Measurements from ENCODE around the gene AP3B1.
"Not testable (repeated sequence)": the region's sequence is repeated elsewhere in the genome, so short reads cannot be mapped to it uniquely, and the experiment has no call there.

Gene AP3B1

DNA sequence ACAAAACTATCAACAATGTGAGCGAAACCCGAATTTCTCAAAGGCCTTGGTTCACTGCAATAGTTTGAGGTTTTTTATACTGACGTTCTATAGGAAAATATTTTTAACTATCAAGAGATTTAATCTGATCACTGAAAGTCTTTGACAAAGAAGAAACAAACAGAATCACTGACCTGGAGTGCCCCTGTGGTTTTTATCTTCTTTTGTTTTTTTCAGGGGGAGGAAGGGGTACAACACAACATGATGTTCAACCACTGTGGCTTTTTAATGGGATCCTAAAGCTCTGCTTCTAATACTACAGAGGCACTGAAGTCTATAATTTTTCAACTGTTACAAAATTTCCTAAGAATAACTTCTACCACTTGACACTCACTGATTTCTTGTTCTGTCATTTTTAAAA, 185.9 kb downstream of the AP3B1 start:
- peaks cover 7% of the 10 kb centered on the region; the same call in 1 of the 2 replicates for H3K4me1 ChIP-seq (ENCODE audit: insufficient read depth, low read length)
- WGBS, result 92% methylated on average over 2 of the region's 3 CpGs
- peaks cover 24% of the 10 kb centered on the region for H3K36me3 ChIP-seq (ENCODE audit: insufficient read depth, low read length)
- no peaks in the 10 kb centered on the region for H3K27me3 ChIP-seq (ENCODE audit: insufficient read depth, low read length)
- no peaks in the 10 kb centered on the region for H3K9me3 ChIP-seq (ENCODE audit: insufficient read depth, low read depth, low read length)
- H3K27ac ChIP-seq (ENCODE audit: low read depth, low read length), result no peak overlapping the region
- no peak overlapping the region for H3K4me3 ChIP-seq (ENCODE audit: low read length)
- H3K9ac ChIP-seq (ENCODE audit: low read depth, low read length), result no peak overlapping the region

DNA sequence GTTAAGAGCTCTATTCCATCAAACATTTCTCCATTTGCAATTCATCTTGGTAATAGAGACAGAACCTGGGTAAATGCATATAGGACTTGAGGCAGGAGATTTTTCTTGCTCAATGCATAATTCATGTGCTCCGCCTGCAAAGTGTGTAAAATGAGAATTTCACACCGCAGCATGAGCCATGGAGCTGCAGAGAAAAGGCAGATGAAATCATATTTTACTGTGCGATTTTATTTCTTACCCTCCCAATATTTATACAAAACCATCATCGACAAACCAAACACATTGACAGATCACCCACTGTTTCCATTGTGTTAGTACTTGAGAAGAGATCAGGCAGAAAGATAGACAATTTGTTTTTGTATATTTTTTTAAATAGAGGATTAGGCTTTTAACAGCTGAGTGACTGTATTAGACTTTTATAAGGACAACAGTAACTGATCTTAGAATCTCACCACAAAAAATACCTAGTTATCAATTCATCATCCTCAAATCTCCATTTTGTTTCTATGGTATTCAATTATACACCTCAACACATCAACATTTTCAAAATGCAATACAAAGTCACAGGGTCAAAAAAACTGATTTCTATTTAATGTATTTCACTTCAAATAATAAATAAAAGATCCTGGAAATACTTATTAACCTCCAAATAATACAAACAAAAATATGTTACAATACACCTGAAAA, 191.1 kb downstream of the AP3B1 start:
- H3K27ac ChIP-seq (ENCODE audit: low read depth, low read length), result no peak overlapping the region
- 99% methylated on average over 4 of the region's 4 CpGs for whole genome bisulfite sequencing

DNA sequence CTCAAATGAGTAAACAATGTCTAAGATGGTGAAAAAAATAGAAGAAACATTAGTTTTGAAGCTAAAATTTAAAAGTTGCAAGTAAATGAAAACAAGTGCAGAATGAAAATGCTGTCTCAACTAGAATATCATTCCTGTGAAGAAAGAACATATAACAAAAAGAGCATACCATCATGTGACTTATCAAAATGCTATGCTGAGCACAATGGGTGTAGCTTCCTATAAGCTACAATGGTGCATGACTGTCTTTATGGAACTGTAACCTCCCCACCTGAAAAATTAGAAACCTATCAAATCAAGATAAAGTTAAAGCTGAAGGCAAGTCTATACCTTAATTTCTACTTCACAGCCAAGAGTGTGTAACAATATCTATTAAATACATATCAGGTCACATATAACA, 192.0 kb downstream of the AP3B1 start:
- Histone ChIP-seq H3K27me3 (ENCODE audit: insufficient read depth, low read length) (no peaks in the 10 kb centered on the region), H3K4me1 (ENCODE audit: insufficient read depth, low read length) (peaks cover 3% of the 10 kb centered on the region; the same call in 1 of the 2 replicates), H3K9ac (ENCODE audit: low read depth, low read length) (no peak overlapping the region), H3K27ac (ENCODE audit: low read depth, low read length) (no peak overlapping the region), H3K4me3 (ENCODE audit: low read length) (no peak overlapping the region), H3K36me3 (ENCODE audit: insufficient read depth, low read length) (peaks cover 28% of the 10 kb centered on the region), H3K9me3 (ENCODE audit: insufficient read depth, low read depth, low read length) (peaks cover 13% of the 10 kb centered on the region; the same call in 1 of the 2 replicates)

More for the DNA sequence above, 191.1 kb downstream of the AP3B1 start:
- Histone ChIP-seq H3K4me1 (ENCODE audit: insufficient read depth, low read length) (peaks cover 7% of the 10 kb centered on the region; the same call in 1 of the 2 replicates), H3K9ac (ENCODE audit: low read depth, low read length) (no peak overlapping the region), H3K36me3 (ENCODE audit: insufficient read depth, low read length) (peaks cover 26% of the 10 kb centered on the region), H3K4me3 (ENCODE audit: low read length) (no peak overlapping the region), H3K9me3 (ENCODE audit: insufficient read depth, low read depth, low read length) (peaks cover 12% of the 10 kb centered on the region; the same call in 1 of the 2 replicates), H3K27me3 (ENCODE audit: insufficient read depth, low read length) (no peaks in the 10 kb centered on the region)

DNA sequence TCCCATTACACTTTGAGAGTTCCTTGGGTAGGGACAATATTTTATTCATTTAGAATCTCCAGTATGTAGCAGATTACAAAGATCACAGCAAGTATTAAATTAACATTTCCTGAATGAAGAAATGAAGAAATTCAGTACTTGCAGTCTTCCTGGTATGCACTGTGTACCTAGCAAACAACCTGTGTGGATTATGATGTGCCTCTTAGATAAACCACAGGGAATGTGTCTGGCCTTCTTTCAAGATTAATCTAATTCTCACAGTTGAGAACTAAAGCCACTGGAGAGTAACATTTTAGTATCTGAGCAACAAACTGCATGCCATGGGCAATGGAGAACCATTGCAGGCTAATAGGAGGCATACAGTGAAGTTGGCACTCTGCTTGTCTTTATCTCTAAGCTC, 199.4 kb downstream of the AP3B1 start:
- Histone ChIP-seq H3K27me3 (ENCODE audit: insufficient read depth, low read length) (no peaks in the 10 kb centered on the region), H3K4me3 (ENCODE audit: low read length) (no peak overlapping the region), H3K27ac (ENCODE audit: low read depth, low read length) (no peak overlapping the region), H3K4me1 (ENCODE audit: insufficient read depth, low read length) (no peaks in the 10 kb centered on the region), H3K9ac (ENCODE audit: low read depth, low read length) (no peak overlapping the region), H3K9me3 (ENCODE audit: insufficient read depth, low read depth, low read length) (peaks cover 13% of the 10 kb centered on the region; the same call in 1 of the 2 replicates), H3K36me3 (ENCODE audit: insufficient read depth, low read length) (peaks cover 26% of the 10 kb centered on the region)

DNA sequence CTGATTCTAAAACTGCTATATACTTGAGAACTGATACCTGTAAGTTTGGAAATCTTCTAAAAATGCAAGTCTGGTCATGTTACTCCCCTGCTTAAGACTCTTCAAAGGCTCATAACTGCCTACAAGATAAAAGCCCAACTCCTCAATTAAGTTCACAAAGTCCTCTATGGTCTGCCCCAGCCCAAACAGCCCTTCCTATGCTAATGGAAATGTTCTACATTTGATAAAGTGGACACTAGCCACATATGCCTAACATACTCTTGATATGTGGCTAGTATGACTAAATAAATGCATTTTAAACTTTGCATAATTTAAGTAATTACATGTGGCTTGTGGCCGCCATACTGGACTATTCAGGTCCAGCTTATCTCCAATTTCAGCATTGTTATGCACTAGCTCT, 204.5 kb downstream of the AP3B1 start:
- Histone ChIP-seq H3K36me3 (ENCODE audit: insufficient read depth, low read length) (peaks cover 23% of the 10 kb centered on the region), H3K27me3 (ENCODE audit: insufficient read depth, low read length) (no peaks in the 10 kb centered on the region), H3K4me3 (ENCODE audit: low read length) (no peak overlapping the region), H3K4me1 (ENCODE audit: insufficient read depth, low read length) (no peaks in the 10 kb centered on the region), H3K9me3 (ENCODE audit: insufficient read depth, low read depth, low read length) (no peaks in the 10 kb centered on the region), H3K9ac (ENCODE audit: low read depth, low read length) (no peak overlapping the region), H3K27ac (ENCODE audit: low read depth, low read length) (no peak overlapping the region)
- 89% methylated on average over 1 of the region's 1 CpG for WGBS

DNA sequence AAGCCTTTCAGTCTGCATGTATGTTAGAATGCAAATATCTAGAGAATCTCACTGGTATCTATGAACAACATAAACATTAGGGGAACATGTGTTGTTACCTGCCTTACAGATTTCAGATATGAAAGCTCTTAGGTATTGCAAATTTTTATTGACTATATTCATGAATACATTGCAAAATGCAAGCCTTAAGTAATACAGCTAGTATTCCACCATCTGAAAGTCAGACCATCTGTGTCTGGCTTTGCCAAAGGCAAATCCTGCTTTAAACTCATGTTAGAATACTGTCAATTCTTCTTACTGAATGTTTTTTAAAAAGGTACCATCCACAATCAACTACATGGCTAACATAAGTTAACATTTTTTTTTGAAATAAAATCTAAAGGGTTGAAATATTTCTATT, 215.6 kb downstream of the AP3B1 start:
- H3K9ac ChIP-seq (ENCODE audit: low read depth, low read length), result no peak overlapping the region
- no peak overlapping the region for H3K4me3 ChIP-seq (ENCODE audit: low read length)
- H3K4me1 ChIP-seq (ENCODE audit: insufficient read depth, low read length), result peaks cover 14% of the 10 kb centered on the region
- H3K27me3 ChIP-seq (ENCODE audit: insufficient read depth, low read length), result no peaks in the 10 kb centered on the region
- no peak overlapping the region for H3K27ac ChIP-seq (ENCODE audit: low read depth, low read length)
- H3K9me3 ChIP-seq (ENCODE audit: insufficient read depth, low read depth, low read length), result no peaks in the 10 kb centered on the region
- no peaks in the 10 kb centered on the region for H3K36me3 ChIP-seq (ENCODE audit: insufficient read depth, low read length)

DNA sequence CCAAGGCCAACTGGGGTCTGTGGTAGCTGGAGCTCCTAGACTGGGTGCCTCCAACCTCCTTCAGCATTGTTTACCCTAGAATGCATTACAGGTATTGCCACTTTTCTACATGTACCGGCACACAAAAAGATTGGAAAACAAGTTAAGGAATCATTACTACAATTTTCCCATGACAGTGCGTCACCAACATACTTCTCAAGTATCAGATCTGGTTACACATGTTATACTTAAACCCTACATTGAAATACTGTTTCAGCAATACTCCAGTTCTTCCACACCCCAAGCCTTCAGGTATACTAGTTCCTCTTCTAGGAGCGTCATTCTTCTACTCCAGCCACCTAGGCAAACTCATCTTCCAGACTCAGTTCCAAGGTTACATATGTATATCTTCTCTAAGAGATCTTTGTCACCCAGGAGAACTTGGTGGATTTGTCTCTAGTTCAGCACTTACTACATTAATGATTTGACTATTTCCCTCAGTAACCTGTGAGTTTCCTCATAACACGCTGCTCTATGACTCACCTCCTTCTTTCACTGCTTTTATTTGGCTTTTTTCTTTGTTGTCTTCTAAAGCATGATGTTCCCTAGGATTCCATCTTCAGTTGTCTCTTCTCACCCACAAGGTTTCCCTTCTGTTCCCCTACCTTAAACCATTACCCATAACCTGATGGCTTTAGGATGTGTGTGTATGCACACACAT, 217.0 kb downstream of the AP3B1 start:
- no peaks in the 10 kb centered on the region for H3K9me3 ChIP-seq (ENCODE audit: insufficient read depth, low read depth, low read length)
- H3K9ac ChIP-seq (ENCODE audit: low read depth, low read length), result no peak overlapping the region
- no peak overlapping the region for H3K27ac ChIP-seq (ENCODE audit: low read depth, low read length)
- peaks cover 14% of the 10 kb centered on the region for H3K4me1 ChIP-seq (ENCODE audit: insufficient read depth, low read length)
- H3K36me3 ChIP-seq (ENCODE audit: insufficient read depth, low read length), result no peaks in the 10 kb centered on the region
- 96% methylated on average over 4 of the region's 4 CpGs for WGBS
- H3K4me3 ChIP-seq (ENCODE audit: low read length), result no peak overlapping the region
- no peaks in the 10 kb centered on the region for H3K27me3 ChIP-seq (ENCODE audit: insufficient read depth, low read length)

DNA sequence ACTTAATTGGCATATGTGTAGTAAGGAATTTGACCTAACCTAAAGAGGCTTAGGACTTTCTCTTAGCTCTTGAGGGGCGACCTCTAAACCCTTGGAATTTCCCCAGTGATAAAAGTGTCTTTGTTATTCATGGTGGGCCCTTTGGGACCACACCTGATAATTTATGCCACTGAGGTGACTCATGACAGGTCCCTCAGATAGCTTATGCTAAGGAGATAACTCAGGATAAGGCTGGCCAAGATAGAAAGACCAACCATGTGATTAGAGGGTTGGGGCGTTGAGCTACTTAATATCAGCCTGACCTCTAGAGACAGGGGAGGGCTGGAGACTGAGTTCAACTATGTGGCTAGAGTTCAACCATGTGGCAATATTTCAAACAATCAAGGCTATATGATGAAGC, 218.1 kb downstream of the AP3B1 start:
- Histone ChIP-seq H3K27ac (ENCODE audit: low read depth, low read length) (peak overlapping the region; percentile 50; the same call in 1 of the 2 replicates), H3K4me3 (ENCODE audit: low read length) (no peak overlapping the region), H3K36me3 (ENCODE audit: insufficient read depth, low read length) (no peaks in the 10 kb centered on the region), H3K27me3 (ENCODE audit: insufficient read depth, low read length) (no peaks in the 10 kb centered on the region), H3K9me3 (ENCODE audit: insufficient read depth, low read depth, low read length) (no peaks in the 10 kb centered on the region), H3K4me1 (ENCODE audit: insufficient read depth, low read length) (peaks cover 14% of the 10 kb centered on the region), H3K9ac (ENCODE audit: low read depth, low read length) (no peak overlapping the region)
- 50% methylated on average over 2 of the region's 2 CpGs for WGBS

DNA sequence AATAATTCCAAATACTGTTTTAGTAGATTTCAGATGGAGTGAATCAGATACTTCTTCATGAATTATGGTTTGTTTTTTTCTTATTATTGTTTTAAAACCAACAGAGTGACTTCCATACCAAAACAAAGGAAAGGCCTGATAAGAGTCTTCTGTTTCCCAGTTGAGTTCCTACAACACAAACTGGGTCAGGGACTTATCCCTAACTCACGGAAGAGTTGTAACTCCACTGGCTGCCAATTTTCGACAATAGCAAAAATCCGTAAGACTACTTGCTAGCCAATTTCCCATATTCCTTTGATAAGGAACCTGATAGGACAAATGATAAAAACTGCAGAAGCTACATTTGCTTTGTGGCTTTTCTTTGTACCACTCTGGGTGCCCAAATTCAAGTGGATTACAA, 219.2 kb downstream of the AP3B1 start:
- Histone ChIP-seq H3K9me3 (ENCODE audit: insufficient read depth, low read depth, low read length) (no peaks in the 10 kb centered on the region), H3K4me1 (ENCODE audit: insufficient read depth, low read length) (peaks cover 14% of the 10 kb centered on the region), H3K4me3 (ENCODE audit: low read length) (no peak overlapping the region), H3K27ac (ENCODE audit: low read depth, low read length) (peak overlapping the region; percentile 24; the same call in 1 of the 2 replicates), H3K27me3 (ENCODE audit: insufficient read depth, low read length) (no peaks in the 10 kb centered on the region), H3K36me3 (ENCODE audit: insufficient read depth, low read length) (no peaks in the 10 kb centered on the region), H3K9ac (ENCODE audit: low read depth, low read length) (no peak overlapping the region)
- 94% methylated on average over 3 of the region's 3 CpGs for WGBS

DNA sequence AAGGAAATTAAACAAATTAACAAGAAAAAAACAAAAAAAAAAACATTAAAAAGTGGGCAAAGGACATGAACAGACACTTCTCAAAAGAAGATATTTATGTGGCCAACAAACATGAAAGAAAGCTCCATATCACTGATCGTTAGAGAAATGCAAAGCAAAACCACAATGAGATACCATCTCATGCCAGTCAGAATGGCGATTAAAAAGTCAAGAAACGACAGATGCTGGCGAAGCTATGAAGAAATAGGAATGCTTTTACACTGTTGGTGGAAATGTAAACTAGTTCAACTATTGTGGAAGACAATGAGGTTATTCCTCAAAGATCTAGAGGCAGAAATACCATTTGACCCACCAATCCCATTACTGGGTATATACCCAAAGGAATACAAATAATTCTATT, 223.8 kb downstream of the AP3B1 start:
- H3K9ac ChIP-seq (ENCODE audit: low read depth, low read length); H3K27ac ChIP-seq (ENCODE audit: low read depth, low read length); H3K27me3 ChIP-seq (ENCODE audit: insufficient read depth, low read length); H3K9me3 ChIP-seq (ENCODE audit: insufficient read depth, low read depth, low read length); H3K36me3 ChIP-seq (ENCODE audit: insufficient read depth, low read length); H3K4me1 ChIP-seq (ENCODE audit: insufficient read depth, low read length); H3K4me3 ChIP-seq (ENCODE audit: low read length): not testable (repeated sequence)
- WGBS, result 71% methylated on average over 4 of the region's 4 CpGs

DNA sequence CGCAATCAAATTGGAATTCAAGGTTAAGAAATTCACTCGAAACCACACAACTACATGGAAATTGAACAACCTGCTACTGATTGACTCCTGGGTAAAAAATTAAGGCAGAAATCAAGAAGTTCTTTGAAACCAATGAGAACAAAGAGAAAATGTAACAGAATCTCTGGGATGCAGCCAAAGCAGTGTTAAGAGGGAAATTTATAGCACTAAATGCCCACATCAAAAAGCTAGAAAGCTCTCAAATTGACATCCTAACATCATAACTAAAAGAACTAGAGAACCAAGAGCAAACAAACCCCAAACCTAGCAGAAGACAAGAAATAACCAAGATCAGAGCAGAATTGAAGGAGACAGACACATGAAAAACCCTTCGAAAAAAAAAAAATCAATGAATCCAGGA, 226.9 kb downstream of the AP3B1 start:
- not testable (repeated sequence) for H3K27me3 ChIP-seq (ENCODE audit: insufficient read depth, low read length)

More for the DNA sequence above, 226.9 kb downstream of the AP3B1 start:
- peaks cover 10% of the 10 kb centered on the region; the same call in 1 of the 2 replicates for H3K4me1 ChIP-seq (ENCODE audit: insufficient read depth, low read length)
- not testable (repeated sequence) for H3K4me3 ChIP-seq (ENCODE audit: low read length); H3K36me3 ChIP-seq (ENCODE audit: insufficient read depth, low read length); H3K9ac ChIP-seq (ENCODE audit: low read depth, low read length); H3K27ac ChIP-seq (ENCODE audit: low read depth, low read length); H3K9me3 ChIP-seq (ENCODE audit: insufficient read depth, low read depth, low read length)
- WGBS, result 90% methylated on average over 3 of the region's 3 CpGs

Data from HUES64 (cell line).